Panc1 (cell line): Measurements from ENCODE around the gene AIG1. TPM values are rescaled to one million over a fixed set of nuclear protein-coding genes. Genes with fewer than 3 reads are reported as not detected.

Experiments used
- ATAC-seq: fragments of 200-7000 bp; cut with Tn5 transposase; 2 replicates; pipeline ENCODE4 v1.9.1; 2020; ENCODE audit warnings: mild to moderate bottlenecking, moderate library complexity
- BruUV-seq: library from RNA; stranded (reverse); fragments of 400-500 nt; replicated peaks from 2 replicates; lab custom pipeline; 2021; lab: Mats Ljungman, UMichigan
- CTCF ChIA-PET: fragments of 300-600 bp; sonication (Branson Sonifier 250); formaldehyde crosslinking; loops from one replicate; lab custom pipeline; 2022; ENCODE audit warnings: antibody characterized with exemption; lab: Charles Lee
- POLR2A ChIA-PET: fragments of 300-600 bp; sonication (Branson Sonifier 250); formaldehyde crosslinking; loops from one replicate; lab custom pipeline; 2022; ENCODE audit warnings: antibody characterized with exemption; lab: Charles Lee
- DNase-seq: peaks from one replicate; pipeline ENCODE4 v3.0.0-alpha.2; 2010; ENCODE audit warnings: low read depth, low spot score
- H3K27ac ChIP-seq: 2 replicates; pipeline ENCODE4 v1.5.1; 2011; ENCODE audit warnings: mild to moderate bottlenecking, low read length, inconsistent platforms
- H3K27me3 ChIP-seq: fragments of 200-500 bp; sonication (Bioruptor generic); 2 replicates; pipeline ENCODE4 v1.6.0; 2014; ENCODE audit warnings: low read length, inconsistent platforms; ENCODE audit not compliant: control insufficient read depth, insufficient read depth
- H3K36me3 ChIP-seq: fragments of 200-500 bp; sonication (Bioruptor generic); 2 replicates; pipeline ENCODE4 v1.5.1; 2014; ENCODE audit warnings: inconsistent platforms, mild to moderate bottlenecking, low read length, moderate library complexity; ENCODE audit not compliant: control insufficient read depth, insufficient read depth
- H3K4me1 ChIP-seq: 2 replicates; pipeline ENCODE4 v1.5.1; 2011; ENCODE audit warnings: inconsistent platforms, mild to moderate bottlenecking, low read length, moderate library complexity; ENCODE audit not compliant: control insufficient read depth, insufficient read depth
- H3K4me3 ChIP-seq, 2 experiments: 2 replicates each; pipeline ENCODE4 v1.5.1; 2011 to 2012; ENCODE audit warnings: low read depth in 2 of 2, low read length in 2 of 2, mild to moderate bottlenecking in 2 of 2, inconsistent platforms in 1 of 2, moderate library complexity in 1 of 2
- H3K9me3 ChIP-seq: fragments of 200-500 bp; sonication (Bioruptor generic); 2 replicates; pipeline ENCODE4 v1.5.1; 2014; ENCODE audit warnings: low read depth, mild to moderate bottlenecking, inconsistent platforms, low read length, moderate library complexity; ENCODE audit not compliant: control insufficient read depth, insufficient read depth
- POLR2AphosphoS5 ChIP-seq: IDR thresholded peaks from 2 replicates; pipeline ENCODE4 v1.6.1; 2012; ENCODE audit warnings: mild to moderate bottlenecking, low read depth, low read length, moderate library complexity
- SIN3A ChIP-seq: IDR thresholded peaks from 2 replicates; pipeline ENCODE4 v1.6.1; 2012; ENCODE audit warnings: low read depth, mild to moderate bottlenecking, low read length, moderate library complexity, borderline replicate concordance; ENCODE audit not compliant: insufficient read depth
- TCF7L2 ChIP-seq: IDR thresholded peaks from 2 replicates; pipeline ENCODE4 v1.6.1; 2011; ENCODE audit warnings: mild to moderate bottlenecking, low read depth, low read length, inconsistent platforms
- in situ Hi-C: cut with HindIII; loops from 2 replicates; pipeline ENCODE4 v1.10.0; 2016; ENCODE audit warnings: low sequenced_read_pairs, low pct_unique_long_range_greater_than_20kb
- intact Hi-C: fragments of 100-400 bp; cut with micrococcal nuclease; formaldehyde crosslinking; loops from one replicate; pipeline ENCODE4 v1.10.0; 2022; ENCODE audit not compliant: unreplicated experiment
- total RNA-seq: library from RNA; stranded (reverse); gene quantifications from one replicate; pipeline ENCODE4 v1.2.1, GENCODE V29; 2021; ENCODE audit not compliant: unreplicated experiment
- TF ChIP-seq, protein P1 (sequence below), 2 experiments: IDR thresholded peaks; 2 replicates each; pipeline ENCODE4 v1.6.1; 2011 to 2012; ENCODE audit warnings: low read depth in 2 of 2, control low read depth in 1 of 2, low read length in 1 of 2, mild to moderate bottlenecking in 1 of 2, moderate library complexity in 1 of 2; ENCODE audit not compliant: insufficient read depth in 1 of 2
- TF ChIP-seq, protein P2 (sequence below): fragments of 450-650 bp; IDR thresholded peaks from 2 replicates; pipeline ENCODE4 v1.5.1; 2017; ENCODE audit warnings: mild to moderate bottlenecking

Gene AIG1
- total RNA-seq, 1 experiment from 2014 or later: 23.9 TPM

DNA sequence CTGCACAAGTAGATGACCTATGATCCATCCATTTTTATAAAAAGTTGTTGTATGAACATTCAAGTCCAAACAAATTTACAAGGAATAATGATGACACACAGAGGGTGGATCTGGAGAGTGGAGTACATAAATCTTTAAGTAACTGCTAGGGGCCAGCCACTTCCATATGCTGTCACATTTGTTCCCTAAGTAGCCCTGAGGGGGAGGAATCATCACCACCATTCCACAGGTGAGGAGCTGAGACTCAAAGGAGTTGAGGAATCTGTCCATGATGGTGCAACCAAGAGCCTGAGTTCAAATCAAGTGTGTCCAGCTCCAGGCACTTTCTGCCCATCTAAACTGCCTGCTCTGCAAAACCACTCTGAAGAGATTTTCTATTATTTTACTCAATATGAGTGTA lies 132.1 kb downstream of the AIG1 start:
- intact Hi-C loops: no loop called here
- ATAC-seq: no peak

DNA sequence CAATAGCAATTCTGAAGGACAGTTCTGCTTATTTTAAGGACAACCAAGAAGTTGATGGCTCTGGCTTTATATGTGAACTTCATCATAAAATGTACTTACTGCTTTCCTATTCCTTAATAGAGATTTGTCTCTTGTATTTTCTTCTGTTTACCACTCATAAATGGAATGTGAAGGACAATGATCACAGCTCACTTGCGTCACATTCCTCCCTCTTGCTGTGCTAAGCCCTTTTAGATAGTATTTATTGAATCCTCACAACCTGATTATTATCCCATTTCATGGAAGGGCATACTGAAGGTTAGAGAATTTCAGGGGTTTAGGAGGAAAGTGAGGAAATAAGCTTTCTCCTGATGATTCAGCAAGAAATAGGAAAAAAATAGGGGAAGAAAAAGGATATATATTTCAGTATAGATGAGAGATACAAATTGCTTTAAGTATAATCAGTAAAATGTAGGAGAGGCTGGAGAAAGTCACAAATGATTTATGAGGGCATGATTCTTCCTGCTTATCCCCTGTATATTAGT lies 132.9 kb downstream of the AIG1 start:
- CTCF ChIA-PET: no interaction called here
- POLR2A ChIA-PET: no interaction called here
- Histone ChIP-seq H3K9me3 (no peaks in the 10 kb centered on the region), H3K27ac (no peak overlapping the region), H3K36me3 (no peaks in the 10 kb centered on the region), H3K27me3 (no peaks in the 10 kb centered on the region), H3K4me3 (no peak overlapping the region), H3K4me1 (no peaks in the 10 kb centered on the region)
- intact Hi-C loops: no loop called here
- TF ChIP-seq, protein P1, sequence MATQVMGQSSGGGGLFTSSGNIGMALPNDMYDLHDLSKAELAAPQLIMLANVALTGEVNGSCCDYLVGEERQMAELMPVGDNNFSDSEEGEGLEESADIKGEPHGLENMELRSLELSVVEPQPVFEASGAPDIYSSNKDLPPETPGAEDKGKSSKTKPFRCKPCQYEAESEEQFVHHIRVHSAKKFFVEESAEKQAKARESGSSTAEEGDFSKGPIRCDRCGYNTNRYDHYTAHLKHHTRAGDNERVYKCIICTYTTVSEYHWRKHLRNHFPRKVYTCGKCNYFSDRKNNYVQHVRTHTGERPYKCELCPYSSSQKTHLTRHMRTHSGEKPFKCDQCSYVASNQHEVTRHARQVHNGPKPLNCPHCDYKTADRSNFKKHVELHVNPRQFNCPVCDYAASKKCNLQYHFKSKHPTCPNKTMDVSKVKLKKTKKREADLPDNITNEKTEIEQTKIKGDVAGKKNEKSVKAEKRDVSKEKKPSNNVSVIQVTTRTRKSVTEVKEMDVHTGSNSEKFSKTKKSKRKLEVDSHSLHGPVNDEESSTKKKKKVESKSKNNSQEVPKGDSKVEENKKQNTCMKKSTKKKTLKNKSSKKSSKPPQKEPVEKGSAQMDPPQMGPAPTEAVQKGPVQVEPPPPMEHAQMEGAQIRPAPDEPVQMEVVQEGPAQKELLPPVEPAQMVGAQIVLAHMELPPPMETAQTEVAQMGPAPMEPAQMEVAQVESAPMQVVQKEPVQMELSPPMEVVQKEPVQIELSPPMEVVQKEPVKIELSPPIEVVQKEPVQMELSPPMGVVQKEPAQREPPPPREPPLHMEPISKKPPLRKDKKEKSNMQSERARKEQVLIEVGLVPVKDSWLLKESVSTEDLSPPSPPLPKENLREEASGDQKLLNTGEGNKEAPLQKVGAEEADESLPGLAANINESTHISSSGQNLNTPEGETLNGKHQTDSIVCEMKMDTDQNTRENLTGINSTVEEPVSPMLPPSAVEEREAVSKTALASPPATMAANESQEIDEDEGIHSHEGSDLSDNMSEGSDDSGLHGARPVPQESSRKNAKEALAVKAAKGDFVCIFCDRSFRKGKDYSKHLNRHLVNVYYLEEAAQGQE (IDR thresholded peaks at IDR 0.05; ENCODE audit: insufficient read depth in 1 of 2, low read depth in 2 of 2, low read length in 1 of 2): no peak
- TF ChIP-seq SIN3A (no peak), POLR2AphosphoS5 (no peak), TCF7L2 (no peak)
- TF ChIP-seq, protein P2, sequence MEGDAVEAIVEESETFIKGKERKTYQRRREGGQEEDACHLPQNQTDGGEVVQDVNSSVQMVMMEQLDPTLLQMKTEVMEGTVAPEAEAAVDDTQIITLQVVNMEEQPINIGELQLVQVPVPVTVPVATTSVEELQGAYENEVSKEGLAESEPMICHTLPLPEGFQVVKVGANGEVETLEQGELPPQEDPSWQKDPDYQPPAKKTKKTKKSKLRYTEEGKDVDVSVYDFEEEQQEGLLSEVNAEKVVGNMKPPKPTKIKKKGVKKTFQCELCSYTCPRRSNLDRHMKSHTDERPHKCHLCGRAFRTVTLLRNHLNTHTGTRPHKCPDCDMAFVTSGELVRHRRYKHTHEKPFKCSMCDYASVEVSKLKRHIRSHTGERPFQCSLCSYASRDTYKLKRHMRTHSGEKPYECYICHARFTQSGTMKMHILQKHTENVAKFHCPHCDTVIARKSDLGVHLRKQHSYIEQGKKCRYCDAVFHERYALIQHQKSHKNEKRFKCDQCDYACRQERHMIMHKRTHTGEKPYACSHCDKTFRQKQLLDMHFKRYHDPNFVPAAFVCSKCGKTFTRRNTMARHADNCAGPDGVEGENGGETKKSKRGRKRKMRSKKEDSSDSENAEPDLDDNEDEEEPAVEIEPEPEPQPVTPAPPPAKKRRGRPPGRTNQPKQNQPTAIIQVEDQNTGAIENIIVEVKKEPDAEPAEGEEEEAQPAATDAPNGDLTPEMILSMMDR: no peak
- DNase-seq: no peak
- in situ Hi-C loops: no loop called here
- no peak for ATAC-seq
- no TSS peak for BruUV-seq

More for the DNA sequence above, 132.1 kb downstream of the AIG1 start:
- TF ChIP-seq TCF7L2: no peak
- no peak for TF ChIP-seq POLR2AphosphoS5
- no peak for TF ChIP-seq SIN3A
- TF ChIP-seq, protein P2: no peak
- TF ChIP-seq, protein P1 (IDR thresholded peaks at IDR 0.05; ENCODE audit: insufficient read depth in 1 of 2, low read depth in 2 of 2, low read length in 1 of 2): no peak
- no TSS peak for BruUV-seq
- no peaks in the 10 kb centered on the region for H3K36me3 ChIP-seq
- no peaks in the 10 kb centered on the region for H3K4me1 ChIP-seq
- H3K4me3 ChIP-seq: no peak overlapping the region
- POLR2A ChIA-PET: no interaction called here
- no peak for DNase-seq
- CTCF ChIA-PET: interaction anchor here (0.6 kb wide), 1 partner anchor 718 kb away, joined by 3 read pairs; no protein-coding TSS in a partner anchor
- in situ Hi-C loops: no loop called here
- no peaks in the 10 kb centered on the region for H3K9me3 ChIP-seq
- no peak overlapping the region for H3K27ac ChIP-seq
- no peaks in the 10 kb centered on the region for H3K27me3 ChIP-seq
